Globus pallidus (tissue), 1 donor: ENCODE data around the gene PCDH7.

Experiments used
- DNase-seq: peaks from one replicate; pipeline ENCODE4 v3.0.0-alpha.2; 2015; ENCODE audit warnings: low spot score

Gene PCDH7

DNA sequence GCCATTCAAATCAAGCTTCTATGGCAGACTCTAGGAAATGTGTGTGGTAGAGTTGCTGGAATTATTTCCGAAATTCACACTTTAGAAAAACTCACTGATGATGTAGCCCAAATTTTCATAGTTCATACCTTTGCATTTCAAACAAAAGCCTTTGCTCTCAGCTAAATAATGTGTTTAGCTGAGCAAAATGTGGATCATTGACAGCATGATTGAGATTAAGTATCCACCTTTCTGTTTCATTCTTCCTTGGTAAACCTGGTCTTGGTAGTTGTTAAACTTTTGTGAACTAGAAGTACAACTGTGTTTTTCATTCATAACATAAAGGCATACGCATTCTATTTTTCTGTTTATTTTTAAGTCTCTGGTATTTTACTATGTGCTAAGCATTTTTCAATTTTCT lies 7.2 kb downstream of the PCDH7 start:
- DNase-seq, result no peak

DNA sequence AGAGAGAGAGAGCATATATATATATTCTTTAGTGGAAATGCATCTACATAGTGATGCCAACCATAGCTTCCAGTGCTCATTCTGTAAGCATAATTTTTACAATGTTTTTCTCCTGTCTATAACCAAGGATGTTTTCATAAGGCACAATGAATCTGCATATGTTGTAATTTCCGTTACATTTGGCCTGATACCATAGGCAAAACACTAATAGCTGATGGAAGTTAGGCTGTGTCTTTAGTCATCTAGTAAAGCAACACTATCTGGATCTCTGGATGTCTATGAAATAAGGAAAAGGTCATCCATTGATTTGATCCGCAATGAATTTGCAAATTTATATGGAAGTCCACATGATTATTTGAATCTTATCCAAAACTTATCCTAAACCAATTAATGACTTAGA lies 8.1 kb downstream of the PCDH7 start:
- no peak for DNase-seq

DNA sequence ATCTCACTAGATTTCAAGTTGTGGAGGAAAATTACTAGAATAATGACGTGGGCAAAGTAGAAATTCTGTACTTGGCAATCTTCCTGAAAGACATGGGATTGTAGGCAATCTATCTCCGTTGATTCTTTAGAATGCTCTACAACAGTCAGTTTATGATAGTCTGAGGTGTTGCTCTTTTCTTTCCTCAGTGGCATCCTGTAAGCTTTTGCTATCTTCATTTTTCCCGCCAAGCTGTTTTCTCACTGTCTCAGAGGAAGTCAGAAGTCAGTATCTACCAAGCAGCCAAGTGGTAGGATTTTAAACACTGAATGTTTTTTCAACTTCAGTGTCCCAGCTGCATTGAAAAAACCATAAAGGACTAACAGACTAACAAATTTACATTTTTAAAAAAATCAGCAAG lies 23.7 kb downstream of the PCDH7 start:
- no peak for DNase-seq

DNA sequence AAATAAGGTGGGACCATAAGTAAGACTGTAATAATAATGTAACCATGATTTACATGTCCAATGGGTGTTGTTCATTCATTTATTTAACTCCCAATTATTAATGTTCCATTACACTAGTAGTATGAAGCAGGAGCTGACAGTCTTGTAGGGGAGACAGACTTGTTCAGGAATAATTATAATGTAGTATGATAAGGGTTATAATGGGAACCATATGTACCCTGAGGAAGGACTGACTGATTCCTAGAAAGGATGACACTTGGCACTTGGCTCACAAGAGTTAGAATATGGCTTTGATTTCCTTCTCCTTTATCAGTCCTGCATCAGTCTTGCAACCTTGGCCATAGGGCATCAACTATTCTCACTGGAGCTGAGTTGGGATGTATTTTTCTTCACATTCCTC lies 24.2 kb downstream of the PCDH7 start:
- DNase-seq, result no peak

DNA sequence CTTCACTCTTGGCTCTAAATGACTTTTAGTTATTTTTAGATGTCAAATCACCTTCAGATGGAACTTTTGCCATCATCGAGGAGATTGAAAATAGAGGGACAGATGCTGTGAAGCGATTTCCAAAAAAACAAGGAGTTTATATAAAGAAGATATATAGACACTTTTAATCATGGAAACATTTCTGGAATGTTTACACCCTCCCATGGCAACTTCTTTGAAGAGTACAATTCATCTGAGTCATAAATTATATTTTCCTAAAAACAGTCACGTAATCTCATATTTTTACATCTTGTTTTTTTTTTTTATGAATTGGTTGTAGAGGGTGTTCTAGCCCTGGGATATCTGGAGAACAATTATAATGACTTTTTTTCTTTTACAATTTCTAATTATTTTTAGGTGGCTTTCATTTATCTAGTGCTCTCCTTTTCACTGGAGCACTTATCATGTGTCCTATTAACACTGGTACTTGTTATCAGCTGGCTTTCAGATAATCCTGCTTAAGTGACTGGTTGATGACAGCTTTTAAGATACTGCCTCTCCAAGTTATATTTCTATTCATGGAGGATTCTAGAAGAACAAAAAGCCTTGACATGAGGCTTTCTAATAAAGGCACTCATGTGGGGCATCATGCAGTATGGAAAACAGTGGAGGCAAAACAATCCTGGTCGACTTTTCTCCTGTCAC lies 24.9 kb downstream of the PCDH7 start:
- no peak for DNase-seq

DNA sequence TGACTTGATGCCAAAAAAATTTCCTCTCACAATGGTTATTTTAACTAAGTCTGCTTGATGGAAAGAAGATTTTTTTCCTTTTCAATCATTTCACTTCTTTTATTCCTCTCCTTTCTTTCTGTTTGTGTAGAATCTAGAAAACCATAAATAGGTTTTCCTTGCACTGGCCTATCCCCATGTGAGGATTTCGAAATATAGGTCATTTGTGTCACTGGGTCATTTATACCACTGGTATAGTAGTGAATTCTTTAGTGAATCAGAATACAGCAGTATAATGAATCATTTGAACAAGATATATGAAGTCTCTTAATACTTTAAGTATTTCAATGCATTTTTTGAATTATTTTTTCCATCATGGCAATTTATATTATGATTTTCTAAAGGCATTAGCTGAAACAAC lies 26.6 kb downstream of the PCDH7 start:
- no peak for DNase-seq

DNA sequence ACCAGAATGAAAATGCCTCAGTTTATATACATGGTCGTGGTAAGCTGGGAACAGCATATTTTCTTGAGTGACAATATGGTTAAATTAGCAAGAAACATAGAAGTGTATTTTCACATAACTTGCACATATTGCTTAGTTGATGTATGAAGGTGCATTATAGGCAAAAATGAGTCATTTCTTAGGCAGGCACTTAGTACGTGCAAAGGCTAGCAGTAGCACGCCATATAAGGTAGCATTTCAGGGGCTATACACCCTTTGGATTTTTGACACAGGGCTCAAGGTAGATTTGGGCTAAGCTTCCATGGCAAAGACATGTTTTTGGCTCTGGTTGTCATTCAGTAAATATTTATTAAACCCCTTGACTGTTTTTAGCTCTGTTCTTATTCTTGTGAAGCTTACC lies 33.1 kb downstream of the PCDH7 start:
- DNase-seq, result no peak

DNA sequence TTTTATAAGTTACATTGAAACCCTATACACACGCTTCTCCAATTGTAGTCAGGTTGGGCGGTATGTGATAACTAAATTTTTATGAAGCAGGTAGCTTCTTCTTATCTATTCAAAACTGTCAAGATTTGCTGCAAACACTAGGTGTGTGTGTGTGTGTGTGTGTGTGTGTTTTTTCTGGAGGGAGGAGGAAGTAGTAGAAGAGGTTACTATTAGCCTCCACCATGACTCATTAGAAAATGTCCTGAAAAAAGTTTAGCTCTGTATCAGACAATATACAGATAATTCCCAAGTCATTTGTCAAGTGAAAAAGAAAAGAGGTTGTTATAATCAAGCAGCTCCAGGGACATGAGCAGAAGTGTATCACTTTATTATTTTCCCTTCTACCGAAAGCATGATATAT lies 33.9 kb downstream of the PCDH7 start:
- no peak for DNase-seq

DNA sequence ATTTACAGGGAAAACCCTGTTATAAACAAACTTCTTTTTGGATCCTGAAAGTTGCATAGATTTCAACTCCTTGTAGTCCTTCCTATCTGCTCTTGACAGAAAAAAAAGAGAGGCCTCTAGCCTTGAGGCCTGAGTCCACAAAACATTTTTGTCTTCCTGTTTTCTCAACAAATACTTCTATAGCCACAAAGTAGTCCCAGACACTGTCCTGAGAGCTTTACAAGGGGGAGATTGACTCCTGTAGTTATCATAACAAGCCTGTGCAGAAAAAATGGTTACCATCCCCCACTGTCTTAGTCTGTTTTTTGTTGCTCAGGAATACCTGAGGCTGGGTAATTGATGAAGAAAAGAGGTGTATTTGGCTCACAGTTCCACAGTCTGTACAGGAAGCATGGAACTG lies 35.2 kb downstream of the PCDH7 start:
- DNase-seq, result no peak

DNA sequence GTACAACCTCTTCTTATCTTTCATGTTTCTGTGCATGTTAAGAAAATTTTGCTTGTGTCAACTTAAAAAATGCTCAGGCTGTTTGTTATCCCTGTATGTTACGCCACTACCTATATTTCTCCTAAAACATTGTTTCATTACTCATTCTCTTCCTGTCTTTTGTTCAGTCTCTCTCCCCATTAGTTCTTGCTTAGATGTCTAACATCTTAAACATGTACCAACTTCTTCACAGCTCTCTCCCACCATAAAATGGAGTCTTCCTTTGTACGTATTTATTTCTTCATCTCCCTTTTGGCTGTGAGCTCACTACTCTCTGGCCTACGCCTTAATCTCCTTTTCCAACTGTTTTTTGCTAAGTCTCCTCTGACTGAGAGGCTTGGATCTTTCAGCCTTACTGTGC lies 36.4 kb downstream of the PCDH7 start:
- no peak for DNase-seq

DNA sequence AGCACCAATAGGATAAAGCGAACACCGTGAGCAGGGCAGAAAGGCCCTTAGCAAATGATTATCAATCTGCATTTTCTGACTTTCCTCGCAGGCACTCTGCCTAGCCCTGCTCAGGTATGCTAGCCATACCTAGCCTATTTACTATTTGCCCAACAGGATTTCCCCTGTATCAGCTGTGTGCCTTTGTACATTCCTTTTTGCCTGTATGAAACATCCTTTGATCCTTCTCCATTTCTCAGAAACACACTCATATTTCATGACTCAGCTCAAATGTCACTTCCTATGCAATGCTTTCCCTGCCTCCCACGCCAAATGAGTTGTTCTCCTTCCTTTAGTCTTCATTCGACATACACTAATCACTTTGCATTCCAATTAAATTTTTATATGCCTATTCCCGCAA lies 37.2 kb downstream of the PCDH7 start:
- DNase-seq, result no peak

DNA sequence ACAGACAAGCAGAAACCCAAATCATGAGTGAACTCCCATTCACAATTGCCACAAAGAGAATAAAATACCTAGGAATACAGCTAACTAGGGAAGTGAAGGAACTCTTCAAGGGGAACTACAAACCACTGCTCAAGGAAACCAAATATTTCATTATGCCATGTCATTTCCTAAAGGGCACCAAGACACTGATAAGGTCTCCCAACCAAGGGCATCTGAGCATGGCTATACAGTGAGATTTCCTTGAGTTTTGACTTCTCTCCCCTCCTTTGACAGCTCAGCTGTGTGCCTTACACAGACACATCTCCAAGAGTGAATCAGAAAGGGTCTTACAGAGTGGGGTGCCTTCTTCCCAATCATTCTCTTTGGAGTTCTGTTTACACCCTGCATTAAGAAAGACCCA lies 40.4 kb downstream of the PCDH7 start:
- no peak for DNase-seq

DNA sequence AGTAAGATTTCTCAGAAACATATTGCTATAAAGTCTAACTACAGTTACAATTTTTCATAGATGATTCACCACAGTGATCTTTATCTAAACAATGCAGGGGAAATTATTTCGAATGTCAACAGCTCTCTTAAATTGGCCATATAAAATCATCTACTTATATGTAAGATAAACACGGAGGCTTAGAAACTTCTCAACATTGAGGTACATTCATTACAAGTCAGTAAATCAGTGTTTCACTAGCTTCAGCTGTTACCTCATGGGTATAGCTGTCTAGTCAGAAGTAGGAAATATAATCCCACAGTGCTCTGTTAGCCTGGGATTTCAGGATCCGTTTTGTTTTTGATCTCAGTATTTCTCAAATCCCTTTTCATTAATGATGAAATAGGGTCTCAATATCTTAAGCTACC lies 43.2 kb downstream of the PCDH7 start:
- no peak for DNase-seq

DNA sequence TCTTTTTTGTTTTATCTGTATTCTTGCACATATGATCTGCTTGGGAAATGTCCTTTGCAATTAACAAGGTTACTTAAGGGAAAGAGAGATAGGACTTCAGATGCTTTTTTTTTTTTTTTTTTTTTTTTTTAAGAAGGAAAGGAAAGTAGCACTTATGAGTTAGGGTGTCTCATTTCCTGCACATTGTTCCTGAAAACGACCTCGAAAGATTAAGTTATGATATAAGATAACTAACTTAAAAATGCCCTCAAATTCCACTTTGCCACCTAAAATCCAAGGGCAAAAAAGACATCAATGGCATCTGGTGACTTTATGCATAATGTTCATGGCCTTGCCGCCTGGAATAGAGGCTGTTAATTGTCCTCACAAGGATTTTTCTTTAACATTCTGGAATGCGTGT lies 44.9 kb downstream of the PCDH7 start:
- DNase-seq, result no peak

DNA sequence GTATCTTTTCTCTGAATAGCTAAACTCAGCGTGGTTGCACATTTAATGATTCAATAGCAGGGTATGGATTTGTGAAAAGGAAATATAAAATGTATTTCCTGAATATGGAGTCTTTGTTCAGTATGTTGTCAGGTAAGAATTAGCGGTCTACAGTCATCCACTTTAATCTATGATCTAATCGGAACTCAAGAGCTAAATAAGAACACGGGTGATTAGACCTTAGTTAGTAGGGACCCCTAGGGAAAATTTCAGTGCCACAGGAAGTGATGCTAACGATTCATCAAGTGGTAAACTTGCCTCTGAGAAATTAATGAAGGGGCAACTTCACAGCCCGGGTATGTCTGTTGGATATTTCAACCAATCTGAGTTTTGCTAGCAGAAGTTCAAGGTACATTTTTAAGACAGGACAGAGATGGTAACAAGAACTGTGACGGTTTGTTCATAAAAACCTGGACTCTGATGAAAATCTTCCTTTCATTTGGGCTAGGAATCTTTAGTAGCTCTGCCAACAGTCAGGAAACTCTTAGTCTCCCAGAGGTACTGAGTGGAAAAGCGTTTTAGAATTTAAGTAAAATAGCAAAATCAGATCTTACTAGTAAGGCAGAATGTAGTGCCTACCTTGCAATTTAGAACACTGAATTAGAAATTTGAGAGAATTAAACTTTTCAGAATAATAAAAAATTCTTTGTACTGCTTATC lies 47.1 kb downstream of the PCDH7 start:
- no peak for DNase-seq

DNA sequence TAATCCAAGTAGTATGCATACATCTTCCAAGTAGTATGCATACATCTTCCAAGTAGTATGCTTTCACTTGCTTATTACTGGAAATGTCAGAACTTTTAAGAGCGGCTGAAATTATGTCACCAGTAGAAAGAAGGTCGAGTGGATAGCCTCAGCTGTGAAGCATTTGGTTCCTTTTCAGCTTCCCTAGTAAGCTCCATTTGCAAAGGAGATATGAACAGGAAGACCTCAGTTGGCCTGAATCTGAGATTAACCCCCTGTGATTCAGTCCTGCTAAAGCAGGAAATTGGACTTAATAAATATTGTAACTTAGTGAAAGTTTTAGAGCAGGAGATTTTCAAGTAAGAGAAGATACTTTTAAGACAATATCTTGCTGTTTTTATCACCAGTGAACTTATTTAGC lies 48.1 kb downstream of the PCDH7 start:
- no peak for DNase-seq

DNA sequence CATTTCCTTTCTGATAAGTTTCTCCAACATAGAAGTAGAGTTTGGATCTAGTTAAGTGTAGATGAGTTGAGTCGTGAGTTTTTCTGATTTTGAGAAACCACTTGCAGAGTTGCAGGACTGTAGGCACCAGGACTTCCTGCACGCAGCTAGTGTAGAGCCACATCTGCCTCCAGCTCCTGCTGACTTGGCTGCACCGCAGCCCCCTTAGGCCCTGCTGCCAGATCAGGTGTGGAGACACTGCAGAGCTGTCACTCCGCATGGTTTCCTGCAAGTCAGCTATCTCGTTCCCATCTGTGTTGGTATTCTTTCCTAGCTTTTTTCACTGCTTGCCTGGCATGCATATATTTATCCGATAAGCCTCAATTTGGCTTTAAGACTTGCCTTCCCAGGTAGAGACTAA lies 48.9 kb downstream of the PCDH7 start:
- DNase-seq, result no peak

DNA sequence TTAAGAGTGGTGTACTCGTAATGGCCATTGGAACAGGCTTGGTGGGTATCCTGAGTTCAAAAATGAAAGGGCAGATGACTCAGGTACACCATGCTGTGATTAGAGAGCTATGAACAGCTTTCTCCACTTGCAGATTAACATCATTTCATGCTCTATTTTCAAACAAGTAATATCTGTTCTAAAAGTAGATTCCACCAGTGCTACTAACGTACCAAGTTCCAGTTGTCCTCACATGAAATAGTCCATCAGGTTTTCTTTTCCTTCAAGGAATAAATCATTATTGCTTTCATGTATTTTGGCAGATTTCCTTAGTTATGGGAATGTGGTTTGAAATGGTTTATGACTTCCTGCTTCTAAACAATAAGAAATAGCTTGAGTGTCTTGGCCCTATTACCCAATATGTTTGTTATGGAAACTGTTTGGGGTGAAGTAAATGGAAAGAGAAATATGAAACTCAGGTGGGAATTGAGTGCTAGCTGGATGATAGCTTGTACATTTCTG lies 49.9 kb downstream of the PCDH7 start:
- DNase-seq, result no peak

DNA sequence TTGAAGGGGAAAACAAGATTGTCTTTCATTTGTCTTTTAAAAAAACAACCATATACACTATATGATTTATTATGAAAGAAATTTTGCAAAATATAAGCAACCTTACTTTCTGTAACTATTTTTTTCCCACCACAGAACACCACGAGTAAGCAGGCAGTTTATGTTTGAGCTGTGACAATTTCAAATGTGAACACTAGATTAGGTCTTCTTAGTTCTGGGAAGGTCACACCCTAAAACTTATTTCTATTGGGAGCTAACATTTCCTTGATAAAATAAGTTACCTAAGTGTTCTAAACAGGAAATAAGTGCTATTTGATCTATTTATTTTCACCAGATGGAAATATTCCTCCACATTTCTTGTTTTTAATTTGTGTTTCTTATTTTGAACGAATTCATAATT lies 50.6 kb downstream of the PCDH7 start:
- DNase-seq, result no peak

DNA sequence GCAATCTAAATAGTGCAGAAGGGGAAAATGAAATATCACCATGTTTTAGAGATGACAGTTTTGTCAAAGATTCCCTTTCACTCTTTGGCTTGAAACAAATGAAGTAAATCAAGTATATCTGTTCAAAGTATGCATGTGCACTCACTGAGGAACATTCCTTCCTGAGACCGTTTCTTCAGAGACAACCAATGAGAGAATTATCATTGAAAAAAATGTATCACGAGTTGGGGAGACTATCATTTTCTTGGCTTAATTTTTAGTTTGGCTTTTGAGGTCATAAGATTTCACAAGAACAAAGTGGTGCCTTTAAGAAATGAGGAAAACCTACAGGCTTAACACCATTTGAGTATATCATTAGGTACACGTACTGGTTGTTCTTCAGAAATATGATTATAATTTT lies 56.3 kb downstream of the PCDH7 start:
- DNase-seq, result no peak

DNA sequence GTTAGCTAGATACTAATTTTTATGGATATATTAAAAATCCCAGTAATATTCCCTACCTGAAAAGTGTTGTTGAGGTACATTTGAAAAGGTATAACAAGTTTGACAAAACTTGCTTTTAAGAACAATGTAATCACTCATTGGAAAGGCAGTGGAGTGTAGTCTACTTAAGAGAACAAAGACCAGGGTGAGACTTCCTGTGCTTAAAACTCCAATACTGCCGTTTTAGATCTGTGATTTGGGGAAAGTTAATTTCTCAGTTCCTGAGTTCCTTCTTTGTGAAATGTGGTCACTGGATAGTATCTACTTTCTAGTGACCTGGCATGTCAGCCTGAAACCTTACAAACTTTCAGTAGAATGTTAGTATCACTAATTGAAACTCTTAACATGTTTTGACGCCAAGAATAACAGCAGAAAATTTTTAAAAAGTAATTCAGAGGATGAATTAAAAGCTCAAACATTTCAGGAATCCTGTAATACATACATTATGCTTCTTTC lies 56.8 kb downstream of the PCDH7 start:
- DNase-seq, result no peak
